Left ventricle myocardium superior (tissue), 1 donor: ENCODE data around the gene ERMAP. TPM values are rescaled to one million over a fixed set of nuclear protein-coding genes. Genes with fewer than 3 reads are reported as not detected.
A peak's percentile ranks its signal among the peaks of the same experiment; 100 is the strongest.
"Not testable (repeated sequence)": the region's sequence is repeated elsewhere in the genome, so short reads cannot be mapped to it uniquely, and the experiment has no call there.

Experiments
- ATAC-seq: fragments of 200-7000 bp; cut with Tn5 transposase; one replicate; pipeline ENCODE4 v1.9.1; 2020; ENCODE audit warnings: mild to moderate bottlenecking, moderate library complexity
- DNase-seq: peaks from one replicate; pipeline ENCODE4 v3.0.0-alpha.2; 2020
- intact Hi-C: fragments of 100-400 bp; cut with micrococcal nuclease; formaldehyde crosslinking; loops from one replicate; pipeline ENCODE4 v1.11.0; 2022
- total RNA-seq: library from RNA; stranded (reverse); fragmentation: NEBNext Ultra II Directional; extraction: Animal tissue kit (Norgen Biotek cat#: 25700); gene quantifications from one replicate; pipeline ENCODE4 v1.2.1, GENCODE V29; 2021
- donor health status: DM: no; HTN: yes; CAD: no; lungs with severe emphysema.

The ERMAP gene
- total RNA-seq, 1 donor from 2014 or later, result 5.1 TPM

- intact Hi-C loops, result no loop called here
- DNase-seq (no peak), ATAC-seq (no peak)
These were observed 10.8 kb upstream of the ERMAP start for GRCh38 chr1:42806171-42806570.

- intact Hi-C loops, result no loop called here
- ATAC-seq (no peak), DNase-seq (no peak)
These were observed 10.3 kb upstream of the ERMAP start for GRCh38 chr1:42806593-42806992.

GRCh38 chr1:42807056-42807668, 9.8 kb upstream of the ERMAP start:
- ATAC-seq (no peak), DNase-seq (no peak)
- intact Hi-C loops, result no loop called here

- ATAC-seq, intact Hi-C loops, DNase-seq: not testable (repeated sequence)
These were observed 2.1 kb upstream of the ERMAP start for GRCh38 chr1:42814815-42815214.

GRCh38 chr1:42815941-42816584, 859 bp upstream of the ERMAP start:
- ATAC-seq (no peak), DNase-seq (no peak)
- intact Hi-C loops, result no loop called here

GRCh38 chr1:42817440-42817767, 482 bp downstream of the ERMAP start:
- ATAC-seq (no peak), DNase-seq (no peak)
- intact Hi-C loops, result no loop called here

GRCh38 chr1:42817976-42818375, 1.1 kb downstream of the ERMAP start:
- DNase-seq (no peak), ATAC-seq (no peak)
- intact Hi-C loops, result no loop called here

GRCh38 chr1:42820813-42821212, 3.9 kb downstream of the ERMAP start:
- DNase-seq (no peak), ATAC-seq (no peak)
- intact Hi-C loops, result no loop called here

- intact Hi-C loops, result no loop called here
- no peak for DNase-seq
- ATAC-seq, result no peak
These were observed 4.8 kb downstream of the ERMAP start for GRCh38 chr1:42821690-42822089.

- ATAC-seq (no peak), DNase-seq (no peak)
- intact Hi-C loops, result no loop called here
These were observed 6.0 kb downstream of the ERMAP start for GRCh38 chr1:42822800-42823392.

- ATAC-seq, result no peak
- intact Hi-C loops, result no loop called here
- DNase-seq, result no peak
These were observed 7.6 kb downstream of the ERMAP start for GRCh38 chr1:42824481-42825035.

GRCh38 chr1:42825036-42825851, 8.3 kb downstream of the ERMAP start:
- intact Hi-C loops, result no loop called here
- DNase-seq (no peak), ATAC-seq (no peak)

GRCh38 chr1:42830631-42831030, 13.7 kb downstream of the ERMAP start:
- no peak for DNase-seq
- no peak for ATAC-seq
- intact Hi-C loops, result no loop called here

GRCh38 chr1:42831273-42831672, 14.4 kb downstream of the ERMAP start:
- intact Hi-C loops, result no loop called here
- DNase-seq (no peak), ATAC-seq (no peak)

- no peak for ATAC-seq
- intact Hi-C loops, result no loop called here
- DNase-seq, result no peak
These were observed 15.8 kb downstream of the ERMAP start for GRCh38 chr1:42832641-42833240.

- ATAC-seq, result peak; percentile 19
- intact Hi-C loops, result no loop called here
- no peak for DNase-seq
These were observed 17.1 kb downstream of the ERMAP start for GRCh38 chr1:42833981-42834380.

GRCh38 chr1:42834803-42835202, 17.9 kb downstream of the ERMAP start:
- DNase-seq, result no peak
- intact Hi-C loops, result no loop called here
- ATAC-seq, result no peak

GRCh38 chr1:42835422-42835821, 18.5 kb downstream of the ERMAP start:
- DNase-seq (no peak), ATAC-seq (no peak)
- intact Hi-C loops, result no loop called here

GRCh38 chr1:42837709-42838108, 20.8 kb downstream of the ERMAP start:
- intact Hi-C loops, result no loop called here
- DNase-seq (no peak), ATAC-seq (peak; percentile 44)
